ENCODE results near the gene PPP2R5C.
"Not testable (repeated sequence)": the region's sequence is repeated elsewhere in the genome, so short reads cannot be mapped to it uniquely, and the experiment has no call there.

PPP2R5C gene

GRCh38 chr14:101968186-101968585, 206.7 kb downstream of the PPP2R5C start:
- in situ Hi-C loops (cut with MboI; ENCODE audit: low pct_unique_long_range_greater_than_20kb, low sequenced_read_pairs, unreplicated experiment): loop anchor here (10.0 to 25.0 kb wide), 2 partner anchors 127 to 344 kb away; partner anchors contain the start of genes MOK and ZNF839
- DNase-seq (ENCODE audit: low spot score): no peak
- TF ChIP-seq CTCF (IDR thresholded peaks at IDR 0.05; ENCODE audit: extremely low read depth, insufficient read depth, missing control alignments): no peak

- DNase-seq (ENCODE audit: low spot score): no peak
- TF ChIP-seq CTCF (IDR thresholded peaks at IDR 0.05; ENCODE audit: extremely low read depth, insufficient read depth, missing control alignments): no peak
- in situ Hi-C loops (cut with MboI; ENCODE audit: low pct_unique_long_range_greater_than_20kb, low sequenced_read_pairs, unreplicated experiment): loop anchor here (10.0 to 25.0 kb wide), 2 partner anchors 125 to 343 kb away; partner anchors contain the start of genes MOK and ZNF839
Observed at GRCh38 chr14:101969481-101969880, 208.0 kb downstream of the PPP2R5C start.

- in situ Hi-C loops (cut with MboI; ENCODE audit: low pct_unique_long_range_greater_than_20kb, low sequenced_read_pairs, unreplicated experiment): loop anchor here (25.0 kb wide), 1 partner anchor 341 kb away; the partner anchor contains the start of genes MOK and ZNF839
- no peak for DNase-seq (ENCODE audit: low spot score)
- TF ChIP-seq CTCF (IDR thresholded peaks at IDR 0.05; ENCODE audit: extremely low read depth, insufficient read depth, missing control alignments): no peak
Observed at GRCh38 chr14:101970830-101971400, 209.4 kb downstream of the PPP2R5C start.

DNA sequence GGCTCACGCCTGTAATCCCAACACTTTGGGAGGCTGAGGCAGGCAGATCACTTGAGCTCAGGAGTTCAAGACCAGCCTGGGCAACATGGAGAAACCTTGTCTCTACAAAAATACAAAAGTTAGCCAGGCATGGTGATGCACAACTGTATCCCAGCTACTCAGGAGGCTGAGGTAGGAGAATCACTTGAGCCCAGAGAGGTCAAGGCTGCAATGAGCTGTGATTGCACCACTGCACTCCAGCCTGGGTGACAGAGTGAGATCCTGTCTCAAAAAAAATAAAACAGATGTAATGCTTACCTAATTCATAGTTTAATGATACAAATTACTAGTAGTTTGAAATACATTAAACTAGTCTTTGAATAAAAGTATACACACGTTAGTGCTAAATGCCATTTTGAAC, 209.9 kb downstream of the PPP2R5C start:
- not testable (repeated sequence) for DNase-seq (ENCODE audit: low spot score)
- in situ Hi-C loops (cut with MboI; ENCODE audit: low pct_unique_long_range_greater_than_20kb, low sequenced_read_pairs, unreplicated experiment): loop anchor here (25.0 kb wide), 1 partner anchor 341 kb away; the partner anchor contains the start of genes MOK and ZNF839

DNA sequence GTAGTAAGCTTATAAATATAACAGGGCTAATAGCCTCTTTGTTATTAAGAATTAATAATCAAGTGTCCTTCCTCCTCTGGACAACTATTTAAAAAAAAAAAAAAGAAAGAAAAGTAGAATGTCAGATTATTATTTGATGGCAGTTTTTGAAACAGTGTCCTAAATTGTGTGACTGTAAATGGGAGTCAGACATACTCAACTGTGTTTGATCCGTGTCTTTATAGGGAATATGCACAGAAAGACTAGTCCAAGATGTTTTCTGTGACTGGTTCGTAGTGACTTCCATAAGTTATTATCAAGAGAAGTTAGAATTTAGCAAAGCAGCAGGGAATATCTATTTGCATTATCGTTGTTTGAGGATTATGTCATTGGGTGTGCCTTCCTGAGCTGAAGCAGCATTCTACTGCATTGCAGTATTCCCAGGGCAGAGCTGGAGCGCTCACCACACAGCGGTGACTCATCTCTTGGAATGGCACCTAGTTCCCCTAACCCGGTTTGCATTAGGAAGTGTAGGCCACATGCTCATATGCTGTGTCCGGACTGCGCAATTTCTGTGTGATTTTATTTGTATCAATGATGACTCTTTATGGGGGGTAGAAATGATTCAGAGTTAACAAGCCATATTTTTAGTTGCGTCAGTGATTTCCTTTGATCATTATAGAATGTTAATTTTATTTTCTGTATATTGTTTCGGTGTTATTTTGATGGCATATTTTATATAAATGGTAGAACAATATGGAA, 210.8 kb downstream of the PPP2R5C start:
- in situ Hi-C loops (cut with MboI; ENCODE audit: low pct_unique_long_range_greater_than_20kb, low sequenced_read_pairs, unreplicated experiment): loop anchor here (25.0 kb wide), 1 partner anchor 340 kb away; the partner anchor contains the start of genes MOK and ZNF839
- no peak for DNase-seq (ENCODE audit: low spot score)
- TF ChIP-seq CTCF (IDR thresholded peaks at IDR 0.05; ENCODE audit: extremely low read depth, insufficient read depth, missing control alignments): no peak

- no peak for DNase-seq (ENCODE audit: low spot score)
- no peak for TF ChIP-seq CTCF (IDR thresholded peaks at IDR 0.05; ENCODE audit: extremely low read depth, insufficient read depth, missing control alignments)
- in situ Hi-C loops (cut with MboI; ENCODE audit: low pct_unique_long_range_greater_than_20kb, low sequenced_read_pairs, unreplicated experiment): loop anchor here (25.0 kb wide), 1 partner anchor 339 kb away; the partner anchor contains the start of genes MOK and ZNF839
Observed at GRCh38 chr14:101973356-101973755, 211.8 kb downstream of the PPP2R5C start.

GRCh38 chr14:101975231-101975630, 213.7 kb downstream of the PPP2R5C start:
- no peak for DNase-seq (ENCODE audit: low spot score)
- in situ Hi-C loops (cut with MboI; ENCODE audit: low pct_unique_long_range_greater_than_20kb, low sequenced_read_pairs, unreplicated experiment): no loop called here
- TF ChIP-seq CTCF (IDR thresholded peaks at IDR 0.05; ENCODE audit: extremely low read depth, insufficient read depth, missing control alignments): no peak
